GM15510 (cell line): ENCODE measurements around the gene ARID1B.

Experiments
- POLR2A ChIP-seq: IDR thresholded peaks from 3 replicates; pipeline ENCODE4 v1.6.1; 2011; ENCODE audit warnings: borderline replicate concordance; ENCODE audit not compliant: insufficient read length; ENCODE audit errors: extremely low read depth

ARID1B gene

GRCh38 chr6:156879591-156879990 is 102.4 kb downstream of the ARID1B start:
- TF ChIP-seq POLR2A, result no peak

DNA sequence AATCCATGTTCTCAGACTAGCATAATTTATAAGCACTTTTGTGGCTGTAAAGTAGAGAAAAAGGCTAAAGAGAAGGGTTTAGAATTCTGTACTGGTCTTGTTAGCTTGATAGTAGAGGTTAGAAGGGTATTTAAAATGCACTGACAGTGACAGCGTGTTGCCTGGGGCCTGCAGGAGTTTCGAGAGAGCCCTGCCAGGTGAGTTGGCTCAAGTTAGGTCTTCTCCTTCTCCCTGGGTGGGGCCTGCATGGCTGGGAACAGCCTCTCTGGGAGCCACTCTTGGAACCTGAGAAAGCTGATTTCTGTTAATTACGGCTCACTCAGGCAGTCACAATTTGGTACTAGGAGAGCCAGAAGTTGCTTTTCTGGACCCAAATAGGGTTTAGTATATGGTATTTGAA is 103.7 kb downstream of the ARID1B start:
- TF ChIP-seq POLR2A, result no peak

DNA sequence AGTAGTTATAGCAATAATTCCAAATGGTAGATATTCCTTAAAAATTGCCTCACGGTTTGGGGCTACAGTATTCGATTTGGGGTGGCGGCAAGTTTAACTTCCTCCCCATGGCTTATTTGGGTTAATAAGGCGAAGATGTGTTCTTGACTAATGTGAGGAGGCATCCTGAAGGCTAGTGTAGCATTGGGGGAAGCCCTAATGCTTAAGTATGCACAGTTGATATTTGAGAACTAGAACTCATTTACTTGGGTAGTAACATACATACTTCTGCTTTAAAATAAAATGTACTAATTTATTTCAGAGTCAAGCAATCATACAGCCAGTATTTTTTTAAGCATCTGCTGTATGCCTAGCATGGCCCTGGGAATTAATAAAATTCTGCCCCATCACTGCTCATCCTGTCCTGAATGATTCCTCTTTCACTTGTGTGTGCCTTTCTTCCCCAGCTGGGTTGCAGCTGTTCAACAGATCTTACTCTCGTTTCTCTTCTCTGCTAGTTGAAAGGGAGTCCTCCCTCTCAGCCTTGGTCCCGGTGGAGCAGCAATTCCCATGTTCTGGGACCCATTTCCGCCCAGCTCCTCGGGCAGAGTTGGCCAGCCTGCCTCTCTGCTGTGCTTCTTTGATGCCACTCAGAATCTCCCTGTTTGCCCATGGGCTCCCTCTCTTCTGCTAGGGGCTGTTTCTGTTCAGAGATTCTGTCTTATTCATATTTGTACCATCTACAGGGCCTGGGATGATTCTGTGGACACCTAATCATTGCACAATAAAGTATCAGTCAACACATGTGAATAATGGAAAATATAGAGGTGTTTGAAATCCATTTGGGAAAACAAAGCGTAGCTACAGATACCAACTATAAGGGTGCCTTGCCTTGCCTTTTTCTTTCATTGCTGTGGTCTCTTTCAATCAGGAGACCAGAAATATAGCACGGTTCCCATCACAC is 104.8 kb downstream of the ARID1B start:
- no peak for TF ChIP-seq POLR2A

DNA sequence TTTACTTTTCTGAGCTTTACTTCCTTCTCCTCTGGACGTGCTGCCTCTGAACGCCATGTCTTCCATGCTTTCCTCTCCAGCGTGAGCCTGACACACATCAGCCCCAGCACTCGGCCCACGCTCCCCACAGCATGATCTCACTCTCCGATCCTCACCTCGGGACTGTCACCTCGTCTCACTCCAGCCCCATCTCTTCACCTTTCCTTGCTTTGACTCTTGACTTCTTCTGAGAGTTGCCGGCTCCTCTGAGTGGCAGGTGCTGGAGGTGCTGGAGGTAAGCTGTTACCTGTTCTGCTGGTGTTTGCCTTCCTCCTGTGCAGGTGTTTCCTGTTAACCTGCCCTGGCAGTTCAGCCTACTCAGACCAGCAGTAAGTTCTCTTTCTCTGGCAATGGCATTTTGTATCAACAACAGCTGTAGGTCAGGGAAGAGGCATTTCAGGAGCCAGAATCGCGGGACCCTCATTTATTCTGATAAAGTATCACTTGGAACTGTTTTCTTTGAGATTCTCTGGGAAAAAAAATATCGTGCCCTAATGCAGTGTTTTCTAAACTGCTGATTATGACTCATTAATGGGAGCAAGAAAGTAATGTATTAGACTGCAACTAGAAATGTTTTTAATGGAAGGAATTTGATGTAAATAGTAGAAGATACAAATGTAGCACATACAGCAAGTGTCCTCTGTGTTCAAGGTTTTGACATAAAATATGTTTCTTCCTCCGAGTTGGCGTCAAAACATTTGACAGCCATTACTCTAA is 106.5 kb downstream of the ARID1B start:
- TF ChIP-seq POLR2A, result no peak

- TF ChIP-seq POLR2A, result no peak
Observed at GRCh38 chr6:156884306-156884705, 107.1 kb downstream of the ARID1B start.

DNA sequence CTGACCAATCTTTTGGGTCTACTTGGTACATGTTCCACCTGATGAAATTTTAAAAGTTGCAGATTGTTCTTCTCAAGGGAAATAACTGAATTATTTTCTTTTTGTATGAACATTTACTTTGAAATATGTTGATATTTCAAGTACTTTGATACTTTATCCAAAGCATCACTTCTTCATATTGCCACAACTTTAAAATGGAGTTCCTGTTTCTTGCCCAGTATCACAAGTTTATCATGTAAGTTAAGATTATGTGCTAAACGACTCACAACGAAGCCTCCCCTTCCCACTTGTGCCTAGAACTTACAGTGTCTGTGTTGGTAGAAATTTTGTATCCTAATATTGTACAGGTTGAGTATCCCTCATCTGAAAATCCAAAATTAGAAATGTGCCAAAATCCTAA is 108.4 kb downstream of the ARID1B start:
- TF ChIP-seq POLR2A, result no peak

- TF ChIP-seq POLR2A, result no peak
Observed at GRCh38 chr6:156886409-156886808, 109.2 kb downstream of the ARID1B start.

DNA sequence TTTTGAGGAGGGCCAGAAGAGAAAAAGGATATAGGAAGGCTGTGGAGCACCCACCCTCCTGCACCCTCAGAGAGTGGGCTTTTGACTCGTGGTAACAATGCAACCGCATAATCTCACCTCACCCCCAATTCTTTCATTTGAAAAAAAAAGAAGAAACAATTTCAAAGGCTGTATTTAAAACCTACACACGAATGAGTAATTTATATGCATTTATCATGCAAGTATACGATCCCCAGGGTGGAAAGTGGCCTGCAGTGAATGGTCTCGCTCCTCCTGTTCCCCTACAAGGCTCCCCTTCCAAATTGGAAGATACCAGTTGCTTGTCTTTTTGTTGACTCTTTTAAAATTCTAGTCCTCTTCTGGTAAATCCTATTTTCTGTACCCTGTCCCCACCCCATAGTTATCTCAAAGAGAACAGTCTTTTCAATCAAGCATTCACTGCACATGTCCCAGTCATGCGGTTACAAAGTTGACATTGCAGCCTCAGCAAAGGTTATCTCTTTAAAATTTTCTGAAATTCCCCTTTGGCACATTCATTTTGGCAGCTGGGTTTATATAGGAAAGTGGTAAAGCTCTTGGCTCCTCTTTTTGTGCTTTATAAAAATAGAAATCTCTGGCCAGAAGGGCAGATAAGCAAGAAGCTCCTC is 110.6 kb downstream of the ARID1B start:
- no peak for TF ChIP-seq POLR2A

GRCh38 chr6:156889469-156889868 is 112.3 kb downstream of the ARID1B start:
- TF ChIP-seq POLR2A, result no peak

DNA sequence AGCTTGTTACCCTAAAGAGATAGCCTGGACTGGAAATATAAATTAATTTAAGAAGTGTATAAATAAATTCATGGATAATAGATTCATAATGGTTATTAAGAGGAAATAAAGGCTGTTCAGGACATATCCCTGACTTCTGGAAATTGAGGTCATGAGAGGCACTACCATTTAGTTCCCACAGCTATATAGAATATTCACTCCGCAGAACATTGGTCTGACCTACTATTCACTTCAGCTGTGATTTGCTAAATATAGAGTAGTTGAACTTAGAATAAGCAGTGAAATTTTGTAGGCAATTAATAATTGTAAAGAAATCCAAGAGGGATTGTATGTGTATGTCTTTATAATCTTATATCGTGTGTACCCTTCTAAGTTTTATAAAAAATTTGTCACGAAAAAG is 112.8 kb downstream of the ARID1B start:
- TF ChIP-seq POLR2A, result no peak

DNA sequence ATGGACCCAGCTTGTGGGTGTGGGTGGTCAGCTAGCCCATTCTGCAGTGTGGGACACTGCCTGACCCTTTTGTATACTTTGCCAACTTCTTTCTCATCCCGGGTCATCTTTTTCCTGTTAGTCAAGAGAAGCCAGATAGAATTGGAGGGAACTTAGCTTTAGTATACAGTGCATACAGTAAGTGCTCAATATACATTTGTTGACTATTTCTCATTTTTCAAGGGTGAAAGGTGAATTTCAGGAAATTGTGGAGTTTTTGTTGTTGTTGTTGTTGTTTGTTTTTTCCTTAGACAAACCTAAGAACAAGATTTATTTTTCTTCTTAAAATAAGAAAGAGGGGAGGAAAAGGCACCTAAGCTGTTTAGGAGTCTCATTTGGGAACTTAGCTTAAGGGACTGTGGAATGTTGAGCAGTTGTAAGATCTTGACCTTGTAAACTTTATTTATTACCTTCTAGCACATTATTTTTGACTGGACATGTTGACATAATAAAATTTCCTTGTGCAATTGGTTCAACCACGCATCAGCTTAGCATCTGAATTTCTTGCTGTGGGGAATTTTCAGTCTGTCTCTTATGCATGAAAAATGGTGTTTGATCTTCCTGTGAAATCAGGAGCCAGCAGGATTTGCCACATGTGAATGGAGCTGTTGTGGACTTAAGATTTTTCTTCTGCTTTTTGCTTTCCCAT is 113.6 kb downstream of the ARID1B start:
- no peak for TF ChIP-seq POLR2A

- no peak for TF ChIP-seq POLR2A
Observed at GRCh38 chr6:156897907-156898531, 120.8 kb downstream of the ARID1B start.

- no peak for TF ChIP-seq POLR2A
Observed at GRCh38 chr6:156899071-156899470, 121.9 kb downstream of the ARID1B start.

- TF ChIP-seq POLR2A, result no peak
Observed at GRCh38 chr6:156899532-156900135, 122.5 kb downstream of the ARID1B start.

- TF ChIP-seq POLR2A, result no peak
Observed at GRCh38 chr6:156900292-156900691, 123.1 kb downstream of the ARID1B start.
